GM10266 (cell line): Measurements from ENCODE around the gene ISLR2.

Experiments
- DNase-seq: peaks from one replicate; pipeline ENCODE4 v3.0.0; 2012; ENCODE audit errors: extremely low spot score
- TF ChIP-seq, protein P1 (sequence below): IDR thresholded peaks from 2 replicates; pipeline ENCODE4 v1.5.1; 2012; ENCODE audit warnings: mild to moderate bottlenecking, low read depth; ENCODE audit not compliant: control insufficient read depth, insufficient read depth; ENCODE audit errors: missing control alignments

ISLR2 gene

DNA sequence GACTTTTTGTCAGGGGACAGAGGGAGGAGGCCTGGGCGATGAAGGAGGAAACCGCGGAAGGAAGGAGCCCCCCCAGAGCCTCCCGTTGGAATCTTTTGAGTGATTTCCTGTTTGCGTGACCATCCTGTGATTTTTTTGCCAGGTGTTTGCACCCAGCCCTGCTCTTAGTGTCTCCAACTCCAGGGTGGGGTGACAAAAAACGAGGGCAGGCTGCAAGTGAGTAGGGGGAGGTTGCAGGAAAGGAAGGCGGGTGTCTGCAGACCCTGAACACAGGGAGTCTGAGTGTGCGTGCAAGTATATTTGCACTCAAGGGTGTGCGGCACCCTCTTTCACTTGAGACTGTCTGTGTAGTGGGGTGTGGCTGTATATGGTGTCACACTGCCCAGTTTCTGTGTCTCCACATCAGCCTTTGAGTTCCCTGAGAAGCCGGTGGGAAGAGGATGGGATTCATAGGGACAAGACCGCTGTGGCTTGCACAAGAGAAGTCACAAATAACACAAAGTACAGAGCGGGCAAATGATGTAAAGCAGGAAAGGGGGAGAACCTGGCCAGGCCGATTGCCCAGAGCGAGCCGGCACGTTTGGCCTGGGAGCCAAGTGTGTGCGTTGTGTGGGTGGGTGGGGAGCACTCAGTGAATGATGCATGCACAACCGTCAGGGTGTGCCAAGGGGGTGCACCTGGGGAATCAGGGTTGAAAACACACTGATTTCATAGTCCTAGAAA is 6.6 kb downstream of the ISLR2 start:
- TF ChIP-seq, protein P1, sequence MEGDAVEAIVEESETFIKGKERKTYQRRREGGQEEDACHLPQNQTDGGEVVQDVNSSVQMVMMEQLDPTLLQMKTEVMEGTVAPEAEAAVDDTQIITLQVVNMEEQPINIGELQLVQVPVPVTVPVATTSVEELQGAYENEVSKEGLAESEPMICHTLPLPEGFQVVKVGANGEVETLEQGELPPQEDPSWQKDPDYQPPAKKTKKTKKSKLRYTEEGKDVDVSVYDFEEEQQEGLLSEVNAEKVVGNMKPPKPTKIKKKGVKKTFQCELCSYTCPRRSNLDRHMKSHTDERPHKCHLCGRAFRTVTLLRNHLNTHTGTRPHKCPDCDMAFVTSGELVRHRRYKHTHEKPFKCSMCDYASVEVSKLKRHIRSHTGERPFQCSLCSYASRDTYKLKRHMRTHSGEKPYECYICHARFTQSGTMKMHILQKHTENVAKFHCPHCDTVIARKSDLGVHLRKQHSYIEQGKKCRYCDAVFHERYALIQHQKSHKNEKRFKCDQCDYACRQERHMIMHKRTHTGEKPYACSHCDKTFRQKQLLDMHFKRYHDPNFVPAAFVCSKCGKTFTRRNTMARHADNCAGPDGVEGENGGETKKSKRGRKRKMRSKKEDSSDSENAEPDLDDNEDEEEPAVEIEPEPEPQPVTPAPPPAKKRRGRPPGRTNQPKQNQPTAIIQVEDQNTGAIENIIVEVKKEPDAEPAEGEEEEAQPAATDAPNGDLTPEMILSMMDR = no peak
- DNase-seq = no peak

DNA sequence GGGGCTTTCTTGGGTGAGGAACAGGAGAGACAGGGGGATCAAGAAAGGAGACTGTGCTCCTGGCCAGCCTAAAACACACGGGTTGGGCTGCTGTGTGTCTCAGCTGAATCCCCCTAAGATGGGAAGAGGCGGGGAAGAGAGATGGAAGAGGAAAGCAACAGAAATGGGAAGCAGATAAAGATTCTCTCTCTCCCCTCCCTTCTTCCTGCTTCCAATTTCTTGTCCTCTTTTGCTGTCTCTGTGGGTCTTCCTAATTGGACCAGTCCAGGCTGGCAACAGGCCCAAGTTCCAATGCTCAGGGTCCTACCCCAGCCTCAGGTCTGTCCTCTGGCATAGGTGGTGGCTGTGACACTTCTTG is 7.1 kb downstream of the ISLR2 start:
- DNase-seq = no peak
- TF ChIP-seq, protein P1 = no peak

DNA sequence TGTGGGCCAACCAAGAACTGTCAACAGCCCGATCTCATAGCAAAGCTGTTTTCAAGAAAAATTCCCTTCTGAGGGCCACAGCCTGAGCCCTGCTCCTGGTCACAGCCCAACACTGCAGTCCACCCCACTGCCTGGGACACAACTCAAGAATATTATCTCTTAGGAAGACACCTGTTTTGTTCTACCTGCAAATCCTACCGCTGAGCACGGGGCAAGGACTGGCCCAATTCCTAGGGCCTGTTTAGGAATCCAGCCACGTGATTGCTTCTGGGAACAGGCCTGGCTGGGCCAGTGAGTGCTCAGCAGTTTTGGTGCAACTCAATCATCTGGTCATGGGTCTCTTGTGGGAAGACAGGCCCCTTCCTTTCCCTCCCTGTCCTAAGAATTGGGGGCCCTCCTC is 8.3 kb downstream of the ISLR2 start:
- TF ChIP-seq, protein P1 = no peak
- DNase-seq = no peak

DNA sequence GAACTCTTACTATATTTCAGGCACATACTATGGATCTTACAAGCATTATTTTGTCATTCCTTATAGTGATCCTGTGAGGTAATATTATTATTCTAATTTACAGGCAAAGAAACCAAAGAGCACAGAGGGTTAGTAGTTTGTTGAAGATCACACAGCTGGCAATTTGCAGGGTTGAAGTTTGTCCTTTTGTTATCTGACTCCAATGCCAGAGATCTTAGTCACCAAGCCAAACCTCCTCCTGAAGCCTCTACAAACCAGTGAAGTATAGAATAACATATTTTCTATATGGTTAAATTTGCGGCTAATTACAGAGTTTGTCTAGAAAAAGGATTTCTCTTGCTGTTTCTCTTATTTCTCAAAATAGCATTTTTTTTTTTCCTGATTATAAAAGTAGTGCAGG is 11.2 kb downstream of the ISLR2 start:
- TF ChIP-seq, protein P1 = no peak
- no peak for DNase-seq

DNA sequence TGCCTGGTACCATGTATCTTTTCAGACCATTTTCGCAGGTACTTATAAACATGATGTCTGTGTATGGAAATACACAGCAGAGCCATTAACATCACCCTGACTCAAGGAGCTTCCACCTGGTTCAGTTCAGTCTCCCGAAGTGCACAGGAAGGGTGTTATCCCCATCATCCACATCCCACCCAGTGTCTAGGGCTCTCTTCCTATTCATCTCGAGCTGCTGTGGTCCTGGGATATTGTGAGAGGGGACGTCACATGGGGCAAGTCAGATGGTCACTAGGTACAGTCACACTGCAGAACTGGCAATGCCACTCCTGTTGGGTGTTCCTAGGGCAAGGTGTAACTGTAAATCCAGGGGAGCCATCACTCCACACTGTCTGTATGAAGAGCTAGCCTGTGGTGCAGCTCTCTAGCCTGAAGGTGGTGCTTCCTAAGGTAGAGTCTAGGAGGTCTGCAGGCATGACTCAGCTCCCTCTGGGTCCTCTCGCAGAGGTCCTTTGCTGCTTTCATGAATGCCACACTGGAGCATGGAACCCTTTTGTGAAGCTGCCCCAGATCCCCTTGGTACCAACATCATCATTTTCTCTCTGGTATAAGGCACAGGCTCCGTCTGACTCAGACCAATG is 13.9 kb downstream of the ISLR2 start:
- TF ChIP-seq, protein P1 = no peak
- DNase-seq = no peak

DNA sequence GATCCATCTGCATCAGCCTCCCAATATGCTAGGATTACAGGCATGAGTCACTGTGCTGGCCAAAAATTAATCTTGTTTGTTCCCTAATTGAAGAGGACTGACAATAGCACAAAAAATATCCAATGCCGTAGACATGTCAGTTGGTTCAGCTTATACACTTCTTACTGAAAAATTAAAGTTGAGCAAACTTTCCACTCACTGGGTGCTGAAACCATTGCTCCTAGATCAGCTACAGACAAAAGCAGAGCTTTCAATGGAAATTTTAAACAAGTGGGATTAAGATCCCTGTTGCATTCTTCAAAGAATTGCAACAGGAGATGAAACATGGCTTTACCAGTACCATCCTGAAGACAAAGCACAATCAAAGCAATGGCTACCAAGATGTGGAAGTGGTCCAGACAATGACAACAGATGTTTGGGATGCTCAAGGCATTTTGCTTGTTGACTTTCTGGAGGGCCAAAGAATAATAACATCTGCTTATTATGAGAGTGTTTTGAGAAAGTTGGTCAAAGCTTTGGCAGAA is 16.0 kb downstream of the ISLR2 start:
- no peak for DNase-seq
- TF ChIP-seq, protein P1 = no peak

DNA sequence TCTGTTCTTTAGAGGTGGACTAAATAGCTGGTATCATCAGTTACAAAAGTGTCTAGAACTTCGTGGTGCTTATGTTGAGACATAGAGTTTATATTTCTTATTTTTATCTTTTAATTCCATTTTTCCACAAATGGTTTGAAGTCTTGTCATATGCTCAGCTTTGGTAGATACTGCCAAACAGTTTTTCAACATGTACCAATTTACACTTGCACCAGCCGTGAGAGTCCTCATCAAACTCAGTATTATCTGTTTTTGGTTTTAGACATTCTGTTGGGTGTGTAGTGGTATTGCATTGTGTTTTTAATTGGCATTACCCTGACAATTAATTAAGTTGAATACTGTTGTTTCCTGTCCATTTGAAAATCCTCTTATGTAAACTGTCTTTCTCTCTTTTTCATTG is 16.7 kb downstream of the ISLR2 start:
- TF ChIP-seq, protein P1 = no peak
- no peak for DNase-seq
